Measurements from ENCODE around the gene ZEB2. TPM values are rescaled to one million over a fixed set of nuclear protein-coding genes. Genes with fewer than 3 reads are reported as not detected.

The ZEB2 gene
- total RNA-seq, 1 experiment from 2014 or later = 1.2 TPM

- H3K79me1 ChIP-seq (ENCODE audit: insufficient read depth, low read depth, low read length, poor library complexity, severe bottlenecking) = no peaks in the 10 kb centered on the region
- H3K4me1 Mint-ChIP-seq = peaks cover 3 to 8% of the 10 kb centered on the region in 2 experiments; a peak in 3 of 4 replicates
- no peak overlapping the region for H3K27ac ChIP-seq (ENCODE audit: insufficient read length, low read depth, low read length)
- H2BK20ac ChIP-seq (ENCODE audit: low read depth, low read length, poor library complexity, severe bottlenecking) = no peak overlapping the region
- no peaks in the 10 kb centered on the region for H3K23me2 ChIP-seq (ENCODE audit: insufficient read length, low read depth, low read length, poor library complexity, severe bottlenecking)
- no peaks in the 10 kb centered on the region for H3K4me1 ChIP-seq (ENCODE audit: insufficient read depth, low read length)
- peaks cover 2% of the 10 kb centered on the region for H3K27me3 Mint-ChIP-seq (ENCODE audit: low read depth)
- no peak overlapping the region for H2BK15ac ChIP-seq (ENCODE audit: low read depth, low read length)
- no peaks in the 10 kb centered on the region for H3K27me3 ChIP-seq (ENCODE audit: insufficient read depth, low read length)
- no peaks in the 10 kb centered on the region for H4K20me1 ChIP-seq (ENCODE audit: control insufficient read depth, insufficient read depth, insufficient read length)
- H3K9me3 ChIP-seq (ENCODE audit: control insufficient read depth, low read depth, low read length) = no peaks in the 10 kb centered on the region
- H2BK5ac ChIP-seq (ENCODE audit: insufficient read length, low read length) = no peak overlapping the region
- WGBS (ENCODE audit: extremely low coverage, insufficient read length, low lambda C conversion rate) = no CpG with 5 or more reads among the region's 5 CpGs
- no peak overlapping the region for H3K4me3 Mint-ChIP-seq
- no peaks in the 10 kb centered on the region for H3K79me2 ChIP-seq (ENCODE audit: insufficient read depth, low read length)
- H3T11ph ChIP-seq (ENCODE audit: low read length) = no peak overlapping the region
- H3K18ac ChIP-seq (ENCODE audit: insufficient read length, low read depth, low read length) = no peak overlapping the region
- TF ChIP-seq CTCF (conservative IDR thresholded peaks at IDR 0.05) = no peak
- no peak overlapping the region for H2AFZ ChIP-seq (ENCODE audit: low read length)
- H3K56ac ChIP-seq (ENCODE audit: insufficient read length, low read depth, low read length) = no peak overlapping the region
- DNase-seq = no peak
- H4K8ac ChIP-seq (replicated peaks; ENCODE audit: insufficient read length, low read depth, low read length) = no peak overlapping the region
- H3K9ac ChIP-seq (ENCODE audit: extremely low read depth, insufficient read length, low read length) = no peak overlapping the region
- H3K23ac ChIP-seq (ENCODE audit: insufficient read length, low read depth, low read length) = no peak overlapping the region
- H2BK12ac ChIP-seq (ENCODE audit: insufficient read length, low read depth, low read length) = no peak overlapping the region
- H4K91ac ChIP-seq (ENCODE audit: insufficient read length, low read depth, low read length) = no peak overlapping the region
- no peak overlapping the region for H3K27ac Mint-ChIP-seq
- no peak overlapping the region for H3K4ac ChIP-seq (ENCODE audit: low read depth, low read length)
- no peak overlapping the region for H2AK5ac ChIP-seq (ENCODE audit: insufficient read length, low read length)
- no peaks in the 10 kb centered on the region for H3K9me3 Mint-ChIP-seq
- no peak overlapping the region for H4K5ac ChIP-seq (ENCODE audit: insufficient read length, low read depth, low read length)
- H2BK120ac ChIP-seq (ENCODE audit: low read depth, low read length, poor library complexity, severe bottlenecking) = no peak overlapping the region
- no peaks in the 10 kb centered on the region for H3K36me3 Mint-ChIP-seq (ENCODE audit: insufficient read depth in 1 of 3, low read depth in 3 of 3)
- no peak overlapping the region for H3K4me2 ChIP-seq (ENCODE audit: insufficient read depth, insufficient read length, low read length)
- no peak overlapping the region for H3K14ac ChIP-seq (ENCODE audit: insufficient read depth, low read length)
Measured at GRCh38 chr2:144378551-144378950, 141.4 kb downstream of the ZEB2 start.

All from H9 (cell line).